ENCODE data around the gene TBC1D24. TPM values are rescaled to one million over a fixed set of nuclear protein-coding genes. Genes with fewer than 3 reads are reported as not detected.

Gene TBC1D24
- 19.9 and 20.3 TPM in 2 replicates for total RNA-seq

DNA sequence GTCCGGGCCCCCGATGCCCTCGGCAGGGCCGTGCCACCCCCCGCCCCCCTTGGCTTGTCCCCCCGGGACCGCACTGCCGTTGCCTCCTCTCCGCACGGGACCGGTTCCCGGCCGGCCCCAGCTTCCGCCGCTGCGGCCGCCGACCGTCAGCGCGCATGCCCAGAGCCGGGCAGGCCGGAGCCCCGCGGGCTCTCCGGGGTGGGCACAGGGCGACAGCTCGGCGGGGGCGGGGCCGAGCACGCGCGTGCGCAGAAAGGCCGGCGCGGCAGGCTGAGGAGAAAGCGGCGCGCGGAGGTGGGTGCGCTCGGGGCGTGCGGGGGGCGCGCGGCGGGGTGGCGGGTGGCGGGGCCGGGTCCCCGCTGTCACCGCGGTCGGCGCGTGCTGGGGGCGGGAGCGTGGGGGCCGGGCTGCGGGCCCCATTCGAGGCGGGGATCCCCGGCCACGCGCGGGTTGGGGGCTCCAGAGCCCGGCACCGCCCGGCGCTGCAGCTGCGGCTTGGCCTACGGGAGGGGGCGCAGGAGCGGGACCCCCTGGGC lies at the start of gene TBC1D24:
TBC1D24 (plus strand) TSS at position 251 of the 536 bp plus-strand sequence. CDS start 21,022 bp downstream, outside the sequence.

DNA sequence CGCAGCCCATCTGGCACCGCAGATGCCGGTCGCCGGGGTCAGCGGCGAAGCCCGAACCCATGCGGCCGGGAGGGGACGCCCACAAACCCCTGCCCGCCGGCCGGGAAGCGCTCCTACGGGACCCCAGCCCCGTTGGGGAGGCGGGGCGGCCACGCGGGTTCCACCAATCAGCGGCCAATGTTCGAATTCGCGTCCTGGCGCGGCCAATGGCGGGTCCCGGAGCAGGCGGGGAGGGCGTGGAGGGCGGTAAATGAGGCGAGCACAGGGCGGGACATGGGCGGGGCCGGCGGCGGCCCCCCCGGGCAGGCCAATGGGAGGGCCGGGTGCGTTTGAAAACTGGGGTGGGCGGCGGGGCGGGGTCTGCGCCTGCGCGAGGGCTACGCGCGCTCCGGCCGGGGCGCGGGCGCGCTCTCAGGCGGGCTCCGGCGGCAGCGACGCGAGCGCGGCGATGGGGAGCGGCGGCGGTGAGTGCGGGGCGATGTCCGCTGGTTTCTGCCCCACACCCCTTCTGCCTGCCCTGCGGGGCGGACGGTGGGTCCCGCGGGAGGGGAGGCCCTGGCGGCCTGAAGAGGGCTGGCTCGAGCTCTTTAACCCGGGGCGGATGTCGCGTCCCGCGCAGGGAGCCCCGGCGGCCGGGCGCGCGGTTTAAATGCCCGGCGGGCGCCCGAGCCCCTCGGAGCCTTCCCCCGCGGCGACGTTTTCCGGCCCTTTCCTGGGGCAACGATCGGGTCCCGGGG lies 45.7 kb upstream of the TBC1D24 start, which contains the start of gene CCNF:
CCNF (plus strand) TSS at position 414 of the 737 bp plus-strand sequence; CDS start at position 449, 35 bp downstream.

DNA sequence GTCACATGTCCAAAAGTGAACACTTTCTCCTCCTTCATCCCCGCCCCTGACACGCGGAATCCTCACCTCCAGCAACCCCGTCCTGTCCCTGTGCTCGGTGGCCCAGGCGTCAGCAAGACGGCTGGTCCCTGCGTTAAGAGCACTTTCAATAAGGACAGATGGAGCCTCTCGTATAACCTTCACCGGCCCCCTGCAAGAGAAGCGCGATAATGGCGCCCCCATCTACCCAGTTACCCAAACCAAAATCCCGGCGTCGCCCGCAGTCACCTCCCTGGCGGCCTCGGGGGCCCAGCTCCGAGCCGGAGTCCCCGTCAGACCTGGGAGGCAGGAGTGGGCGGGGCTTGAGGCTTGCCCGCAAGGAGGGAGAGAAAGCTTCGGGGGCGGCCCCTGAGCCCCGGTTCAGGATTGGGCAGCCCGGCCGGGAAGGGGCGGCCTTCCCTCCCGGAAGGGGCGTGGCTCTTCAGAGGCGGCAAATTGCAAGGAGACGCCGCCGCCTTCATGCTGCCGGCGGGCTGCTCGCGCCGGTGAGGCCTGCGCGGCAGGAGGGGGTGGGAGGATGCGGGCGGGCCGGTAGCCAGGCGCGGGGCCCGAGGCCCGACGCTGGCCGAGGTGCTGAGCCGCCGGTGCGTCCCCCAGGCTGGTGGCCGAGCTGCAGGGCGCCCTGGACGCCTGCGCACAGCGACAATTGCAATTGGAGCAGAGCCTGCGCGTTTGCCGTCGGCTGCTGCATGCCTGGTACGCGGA lies 15.1 kb upstream of the TBC1D24 start, which contains the start of gene TEDC2:
TEDC2 (plus strand) TSS at position 463 of the 744 bp plus-strand sequence; CDS start at position 499, 36 bp downstream.

DNA sequence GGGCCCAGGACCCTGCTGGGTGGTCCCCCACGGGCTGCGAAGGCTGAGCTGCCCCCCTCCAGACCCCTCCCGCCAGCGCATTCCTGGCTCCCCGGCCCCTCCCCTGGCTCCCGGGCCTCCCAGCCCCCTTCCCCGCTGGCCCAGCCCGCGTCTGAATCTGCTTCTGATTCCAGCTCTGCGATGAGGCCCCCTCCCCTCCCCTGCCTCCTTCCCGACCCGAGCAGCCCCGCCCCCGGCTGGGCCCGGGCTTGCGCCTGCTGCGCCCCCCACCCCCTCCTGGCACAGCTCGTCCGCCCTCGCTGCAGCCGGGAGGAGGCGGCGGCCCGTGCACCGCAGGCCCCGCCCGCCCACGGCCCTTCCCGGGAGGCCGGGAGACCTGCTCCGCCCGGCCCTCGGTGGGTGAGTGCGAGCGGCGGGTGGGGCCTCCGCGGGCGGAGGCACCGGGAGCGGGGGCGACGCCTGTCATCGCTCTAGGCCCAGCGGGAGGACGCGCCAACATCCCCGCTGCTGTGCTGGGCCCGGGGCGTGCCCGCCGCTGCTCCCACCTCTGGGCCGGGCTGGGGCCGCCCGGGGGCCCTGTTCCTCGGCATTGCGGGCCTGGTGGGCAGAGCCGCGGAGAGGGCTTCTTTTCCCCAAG lies 3.8 kb upstream of the TBC1D24 start, which contains the start of gene NTN3:
NTN3 (plus strand) TSS at position 282 of the 637 bp plus-strand sequence. CDS start 405 bp downstream, outside the sequence.

DNA sequence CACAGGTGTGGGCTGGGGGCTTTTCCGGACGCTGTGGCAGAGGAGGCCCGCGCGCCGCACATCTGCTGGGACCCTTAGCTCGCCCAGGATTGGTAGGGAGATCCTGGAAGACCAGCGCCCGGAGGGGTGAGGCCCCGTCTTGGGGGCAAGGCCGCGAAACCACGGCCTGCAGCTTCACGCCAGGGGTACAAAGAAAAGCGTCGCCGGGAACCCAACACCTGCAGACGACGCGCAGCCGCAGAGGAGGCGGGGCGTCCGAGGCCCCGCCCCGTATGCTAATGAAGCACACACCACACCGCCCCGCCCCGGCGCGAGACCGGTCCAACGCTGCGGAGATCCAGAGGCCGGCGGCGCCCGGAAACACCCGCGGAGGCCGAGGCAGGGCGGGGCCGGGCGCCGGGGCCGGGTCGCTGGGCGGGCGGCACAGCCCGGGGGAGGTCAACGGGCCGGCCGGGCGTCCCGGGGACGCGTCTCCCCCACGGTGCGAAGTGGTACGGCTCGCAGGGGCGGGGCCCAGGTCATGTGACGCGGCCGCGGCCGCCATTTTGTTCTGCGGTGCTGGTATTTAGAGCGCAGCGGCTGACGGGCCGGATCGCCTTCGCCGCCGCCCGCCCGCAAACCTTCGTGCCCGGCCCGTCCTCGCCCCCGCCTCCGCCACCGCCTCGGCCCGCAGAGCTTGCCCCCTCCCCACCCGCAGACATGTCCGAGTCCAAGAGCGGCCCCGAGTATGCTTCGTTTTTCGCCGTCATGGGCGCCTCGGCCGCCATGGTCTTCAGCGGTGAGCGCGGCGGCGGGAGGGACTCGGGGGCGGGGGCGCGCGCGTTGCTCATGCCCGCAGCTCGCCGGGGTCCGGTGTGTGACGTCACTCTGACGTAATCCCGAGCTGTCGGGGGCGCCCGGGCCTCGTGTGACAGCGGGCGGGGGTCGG lies 38.7 kb downstream of the TBC1D24 start, which contains the start of gene ATP6V0C:
ATP6V0C (plus strand) TSS at position 548 of the 928 bp plus-strand sequence; CDS start at position 700, 152 bp downstream.

DNA sequence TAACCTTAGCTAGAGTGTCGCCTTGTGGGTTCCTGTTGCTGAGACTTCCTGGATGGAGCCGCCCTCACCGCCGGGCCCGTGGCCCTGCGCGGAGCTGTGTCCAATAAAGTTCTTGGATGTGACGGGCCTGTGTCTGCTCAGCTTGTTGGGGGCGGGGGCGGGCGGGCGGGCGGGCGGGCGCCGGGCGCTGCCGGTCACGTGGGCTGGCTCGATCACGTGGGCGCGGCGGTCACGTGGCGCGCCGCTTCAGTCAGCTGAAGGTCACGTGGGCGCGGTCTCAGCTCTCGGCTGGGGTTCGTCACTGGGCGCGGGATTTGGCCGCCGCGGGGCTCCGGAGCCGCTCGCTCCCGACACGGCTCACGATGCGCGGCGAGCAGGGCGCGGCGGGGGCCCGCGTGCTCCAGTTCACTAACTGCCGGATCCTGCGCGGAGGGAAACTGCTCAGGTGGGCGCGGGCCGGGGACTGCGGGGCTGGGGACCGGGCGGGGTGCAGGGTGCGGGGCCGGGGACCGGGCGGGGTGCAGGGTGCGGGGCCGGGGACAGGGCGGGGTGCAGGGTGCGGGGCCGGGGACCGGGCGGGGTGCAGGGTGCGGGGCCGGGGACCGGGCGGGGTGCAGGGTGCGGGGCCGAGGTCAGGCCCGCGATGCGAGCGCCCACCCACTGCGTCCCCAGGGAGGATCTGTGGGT lies 45.3 kb downstream of the TBC1D24 start, which contains the start of gene AMDHD2:
AMDHD2 (plus strand) TSS at position 275 of the 687 bp plus-strand sequence; CDS start at position 363, 88 bp downstream.

DNA sequence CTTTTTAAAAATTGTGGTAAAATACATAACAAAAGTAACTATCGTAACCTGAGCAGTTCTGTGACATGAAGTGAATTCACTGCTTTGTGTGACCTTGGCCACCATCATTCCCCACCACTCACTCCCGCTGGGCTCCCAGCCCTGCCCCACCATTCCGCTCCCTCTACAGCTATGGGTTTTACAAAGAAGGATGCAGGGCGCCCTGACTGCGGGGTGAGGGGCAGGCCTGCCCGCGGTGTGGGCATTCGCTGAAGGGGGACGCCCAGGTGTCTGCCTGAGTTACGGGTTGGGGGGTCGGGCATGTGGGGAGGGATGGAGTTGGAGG lies 56.4 kb downstream of the TBC1D24 start, which contains the start of gene CEMP1:
CEMP1 (minus strand) TSS at position 38 of the 325 bp plus-strand sequence. CDS start 335 bp downstream, outside the sequence.

DNA sequence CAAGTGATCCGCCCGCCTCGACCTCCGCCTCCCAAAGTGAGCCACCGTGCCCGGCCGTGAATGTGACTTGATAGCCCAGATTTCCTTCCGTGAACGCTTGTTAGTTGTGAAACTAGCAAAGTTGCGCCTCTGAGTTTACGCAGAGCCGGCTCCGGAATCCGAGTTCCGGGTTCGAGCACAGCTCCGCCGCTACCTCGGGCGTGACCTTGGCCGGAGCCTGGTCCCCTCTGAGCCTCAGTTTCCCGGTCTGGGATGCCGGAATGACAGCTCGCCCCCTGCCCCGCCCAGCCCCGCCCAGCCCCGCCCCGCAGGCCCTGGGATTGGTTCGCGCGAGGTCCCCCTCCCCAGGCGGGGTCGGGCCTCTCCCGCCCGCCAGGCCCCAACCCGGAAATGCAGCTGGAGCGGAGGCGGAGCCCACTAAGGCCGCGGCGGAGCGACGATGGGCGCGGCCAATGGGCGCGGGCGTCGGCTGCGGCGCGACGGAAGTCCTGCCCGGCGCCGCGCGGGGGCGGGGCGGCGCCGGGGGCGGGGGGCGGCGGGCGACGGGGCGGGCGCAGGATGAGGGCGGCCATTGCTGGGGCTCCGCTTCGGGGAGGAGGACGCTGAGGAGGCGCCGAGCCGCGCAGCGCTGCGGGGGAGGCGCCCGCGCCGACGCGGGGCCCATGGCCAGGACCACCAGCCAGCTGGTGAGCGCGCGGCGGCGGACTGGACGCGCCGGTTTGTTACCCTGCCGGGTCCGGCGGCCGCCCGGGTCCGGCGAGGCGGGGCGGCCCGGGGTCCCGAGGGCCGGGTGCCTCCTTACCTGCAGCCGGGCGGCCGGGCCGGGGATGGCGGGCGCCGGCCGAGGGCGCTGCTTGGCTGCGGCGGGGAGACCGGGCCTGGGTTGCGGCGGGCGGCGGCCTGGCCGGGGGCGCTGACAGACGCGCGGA lies 62.8 kb downstream of the TBC1D24 start, which contains the start of gene PDPK1:
PDPK1 (plus strand) TSS at position 571 of the 929 bp plus-strand sequence; CDS start at position 663, 92 bp downstream.

Small RNA genes within 50 kb of the gene (small RNA-seq; reads per million reads assigned to genes)
- gene AC093525.1 (not detected), gene MIR3178 (not detected), gene MIR6768 (0.21 reads per million)

Other genes starting within 250 kb of the TBC1D24 start
- 0.65 and 0.67 TPM in 2 replicates for gene DNASE1L2, start 238.7 kb upstream of the TBC1D24 start, total RNA-seq
- 20.8 and 28.4 TPM in 2 replicates for gene ECI1, start 223.5 kb upstream of the TBC1D24 start, total RNA-seq
- 144 and 178 TPM in 2 replicates for gene RNPS1, start 207.0 kb upstream of the TBC1D24 start, total RNA-seq
- 33.9 and 35.9 TPM in 2 replicates for gene ABCA3, start 134.4 kb upstream of the TBC1D24 start, total RNA-seq
- 25.2 and 44.2 TPM in 2 replicates for gene CCNF, start 45.7 kb upstream of the TBC1D24 start, total RNA-seq
- 9.2 and 10.1 TPM in 2 replicates for gene TEDC2, start 15.0 kb upstream of the TBC1D24 start, total RNA-seq
- gene NTN3, start 3.8 kb upstream of the TBC1D24 start, total RNA-seq, result under 0.01 TPM in 1 of 2 replicates, not detected in the other
- gene ATP6V0C, start 38.8 kb downstream of the TBC1D24 start, total RNA-seq, result 45.9 and 48.7 TPM in 2 replicates
- 46.4 and 53.1 TPM in 2 replicates for gene AMDHD2, start 45.2 kb downstream of the TBC1D24 start, total RNA-seq
- not detected in 2 replicates for gene CEMP1, start 56.3 kb downstream of the TBC1D24 start, total RNA-seq
- 25.8 and 30.7 TPM in 2 replicates for gene PDPK1, start 62.9 kb downstream of the TBC1D24 start, total RNA-seq
- 25.8 and 28.4 TPM in 2 replicates for gene KCTD5, start 207.4 kb downstream of the TBC1D24 start, total RNA-seq
- under 0.01 and 1.1 TPM in 2 replicates for gene PRSS27, start 245.1 kb downstream of the TBC1D24 start, total RNA-seq

Measured in vein endothelial cell (primary cell).